Measurements from ENCODE around the gene TNS1. TPM values are rescaled to one million over a fixed set of nuclear protein-coding genes. Genes with fewer than 3 reads are reported as not detected.

Gene TNS1
- polyA plus RNA-seq, 3 donors = 0.26 to 1.6 (median 1.5) TPM

- no peak overlapping the region for H3K4me3 ChIP-seq (replicated peaks in 1 of 3; ENCODE audit: low read depth in 2 of 3, low read length in 3 of 3)
- no peak overlapping the region for H3K27ac Mint-ChIP-seq
- peaks cover 0 to 9% (median 6%) of the 10 kb centered on the region in 3 donors for H3K27me3 Mint-ChIP-seq (ENCODE audit: low read depth in 3 of 3)
- peaks cover 0 to 2% of the 10 kb centered on the region in 2 donors for H3K36me3 Mint-ChIP-seq
- no peak overlapping the region for H3K4me3 Mint-ChIP-seq
- intact Hi-C loops (cut with micrococcal nuclease) = loop anchor here (5.0 to 10.0 kb wide), 2 partner anchors 48 to 50 kb away; no protein-coding TSS in a partner anchor
- WGBS (ENCODE audit: insufficient coverage) = 98% methylated on average over 10 of the region's 13 CpGs
- peaks cover 29 to 33% of the 10 kb centered on the region in 2 donors for H3K4me1 ChIP-seq (ENCODE audit: control insufficient read depth in 1 of 2, insufficient read depth in 2 of 2, low read length in 2 of 2)
- no peaks in the 10 kb centered on the region for H3K79me2 ChIP-seq (ENCODE audit: insufficient read depth, low read length)
- peaks cover 2 to 6% (median 4%) of the 10 kb centered on the region in 7 donors for H3K9me3 Mint-ChIP-seq
- H3K4me2 ChIP-seq (replicated peaks; ENCODE audit: extremely low read depth, low read length, poor library complexity, severe bottlenecking) = no peak overlapping the region
- no peaks in the 10 kb centered on the region for H3K36me3 ChIP-seq (replicated peaks in 1 of 2; ENCODE audit: control insufficient read depth in 1 of 2, insufficient read depth in 2 of 2, low read length in 2 of 2)
- H3K27me3 ChIP-seq (ENCODE audit: control insufficient read depth in 2 of 2, insufficient read depth in 2 of 2, low read length in 2 of 2) = no peaks in the 10 kb centered on the region
- peaks cover 43% of the 10 kb centered on the region for H3K4me1 Mint-ChIP-seq
- H3K9ac ChIP-seq (ENCODE audit: insufficient read depth, low read length, poor library complexity, severe bottlenecking) = no peak overlapping the region
- no peak overlapping the region for H2AFZ ChIP-seq (ENCODE audit: insufficient read depth, low read depth, low read length, poor library complexity, severe bottlenecking)
- no peaks in the 10 kb centered on the region for H4K20me1 ChIP-seq (ENCODE audit: insufficient read depth, low read length)
- TF ChIP-seq CTCF (IDR thresholded peaks at IDR 0.05) = no peak
- no peaks in the 10 kb centered on the region for H3K9me3 ChIP-seq (replicated peaks in 1 of 2; ENCODE audit: control insufficient read depth in 1 of 2, insufficient read depth in 1 of 2, low read length in 2 of 2)
- DNase-seq = peak in 1 of 3 donors; percentile 5
- H3K27ac ChIP-seq (ENCODE audit: low read depth in 1 of 2, low read length in 2 of 2) = no peak overlapping the region
Observed at GRCh38 chr2:217794133-217794986, 208.4 kb downstream of the TNS1 start.

- Mint-ChIP-seq H3K27ac (no peak overlapping the region), H3K4me3 (no peak overlapping the region), H3K27me3 (ENCODE audit: low read depth in 3 of 3) (peaks cover 0 to 9% (median 6%) of the 10 kb centered on the region in 3 donors), H3K9me3 (peaks cover 2 to 6% (median 4%) of the 10 kb centered on the region in 7 donors), H3K36me3 (no peaks in the 10 kb centered on the region), H3K4me1 (peaks cover 42% of the 10 kb centered on the region)
- no peaks in the 10 kb centered on the region for H3K36me3 ChIP-seq (replicated peaks in 1 of 2; ENCODE audit: control insufficient read depth in 1 of 2, insufficient read depth in 2 of 2, low read length in 2 of 2)
- H4K20me1 ChIP-seq (ENCODE audit: insufficient read depth, low read length) = no peaks in the 10 kb centered on the region
- H3K4me2 ChIP-seq (replicated peaks; ENCODE audit: extremely low read depth, low read length, poor library complexity, severe bottlenecking) = no peak overlapping the region
- DNase-seq = peak in 1 of 3 donors; percentile 1
- H3K4me1 ChIP-seq (ENCODE audit: control insufficient read depth in 1 of 2, insufficient read depth in 2 of 2, low read length in 2 of 2) = peaks cover 26 to 31% of the 10 kb centered on the region in 2 donors
- no peaks in the 10 kb centered on the region for H3K79me2 ChIP-seq (ENCODE audit: insufficient read depth, low read length)
- intact Hi-C loops (cut with micrococcal nuclease) = loop anchor here (5.0 to 10.0 kb wide), 2 partner anchors 49 to 51 kb away; no protein-coding TSS in a partner anchor
- no peak overlapping the region for H3K4me3 ChIP-seq (replicated peaks in 1 of 3; ENCODE audit: low read depth in 2 of 3, low read length in 3 of 3)
- H3K27ac ChIP-seq (ENCODE audit: low read depth in 1 of 2, low read length in 2 of 2) = no peak overlapping the region
- no peaks in the 10 kb centered on the region for H3K9me3 ChIP-seq (replicated peaks in 1 of 2; ENCODE audit: control insufficient read depth in 1 of 2, insufficient read depth in 1 of 2, low read length in 2 of 2)
- no peaks in the 10 kb centered on the region for H3K27me3 ChIP-seq (ENCODE audit: control insufficient read depth in 2 of 2, insufficient read depth in 2 of 2, low read length in 2 of 2)
- H2AFZ ChIP-seq (ENCODE audit: insufficient read depth, low read depth, low read length, poor library complexity, severe bottlenecking) = no peak overlapping the region
- no peak overlapping the region for H3K9ac ChIP-seq (ENCODE audit: insufficient read depth, low read length, poor library complexity, severe bottlenecking)
- WGBS (ENCODE audit: insufficient coverage) = 96% methylated on average over 3 of the region's 8 CpGs
- no peak for TF ChIP-seq CTCF (IDR thresholded peaks at IDR 0.05)
Observed at GRCh38 chr2:217793566-217794132, 209.1 kb downstream of the TNS1 start.

All from CD14-positive monocyte (primary cell).